Endothelial cell of umbilical vein (primary cell): Measurements from ENCODE around the gene LGALS3. TPM values are rescaled to one million over a fixed set of nuclear protein-coding genes. Genes with fewer than 3 reads are reported as not detected.

Source experiments
- BruUV-seq: library from RNA; stranded (reverse); fragments of 400-500 nt; replicated peaks from 2 replicates; lab custom pipeline; 2021; lab: Mats Ljungman, UMichigan
- CTCF ChIA-PET: fragments of 300-600, 350-600 bp; sonication (Branson Sonifier 250); formaldehyde crosslinking; loops from one replicate; lab custom pipeline; 2021; ENCODE audit warnings: antibody characterized with exemption, inconsistent platforms; lab: Charles Lee
- POLR2A ChIA-PET: fragments of 300-600, 350-600 bp; sonication (Branson Sonifier 250); formaldehyde crosslinking; loops from one replicate; lab custom pipeline; 2021; ENCODE audit warnings: antibody characterized with exemption, inconsistent platforms; lab: Charles Lee
- DNase-seq: peaks from one replicate; pipeline ENCODE4 v3.0.0-alpha.2; 2011; ENCODE audit warnings: low read depth, low spot score
- FAIRE-seq: peaks from 2 replicates; lab custom pipeline; 2011; peaks lifted over from hg19 to GRCh38; lab: Jason Lieb, UNC
- H2AFZ ChIP-seq: 2 replicates; pipeline ENCODE4 v1.6.0; 2012; ENCODE audit warnings: low read depth, low read length, control low read depth, inconsistent platforms
- H3K27ac ChIP-seq: 2 replicates; pipeline ENCODE4 v1.5.1; 2011; ENCODE audit warnings: low read depth, mild to moderate bottlenecking, control low read depth, low read length, moderate library complexity; ENCODE audit not compliant: insufficient read depth
- H3K27me3 ChIP-seq, 2 experiments: 2 replicates each; pipeline versions ENCODE4 v1.6.0 to v1.6.1; 2011; ENCODE audit warnings: low read length in 2 of 2, mixed read lengths in 1 of 2; ENCODE audit not compliant: control insufficient read depth in 2 of 2, insufficient read depth in 2 of 2
- H3K36me3 ChIP-seq, 2 experiments: 2 replicates in 1 of 2; 3 replicates in 1 of 2; pipeline ENCODE4 v1.5.1; 2011; ENCODE audit warnings: low read length in 2 of 2, mild to moderate bottlenecking in 1 of 2, moderate library complexity in 1 of 2; ENCODE audit not compliant: control insufficient read depth in 2 of 2, insufficient read depth in 2 of 2; ENCODE audit errors: extremely low read depth in 1 of 2
- H3K4me1 ChIP-seq: 3 replicates; pipeline ENCODE4 v1.5.1; 2011; ENCODE audit warnings: mild to moderate bottlenecking, low read length; ENCODE audit not compliant: control insufficient read depth, insufficient read depth; ENCODE audit errors: extremely low read depth
- H3K4me2 ChIP-seq: 2 replicates; pipeline ENCODE4 v1.6.1; 2011; ENCODE audit warnings: low read length, control low read depth, mixed read lengths; ENCODE audit not compliant: insufficient read depth
- H3K4me3 ChIP-seq, 3 experiments: fragments of 200-600 bp in 1 of 3; sonication (generic), shearing (Covaris generic) in 1 of 3; replicated peaks in 1 of 3; 2 replicates each; pipeline ENCODE4 v1.5.1; 2011 to 2016; ENCODE audit warnings: control low read depth in 3 of 3, low read length in 3 of 3, mild to moderate bottlenecking in 2 of 3, inconsistent platforms in 1 of 3, low read depth in 1 of 3, moderate library complexity in 1 of 3; ENCODE audit not compliant: insufficient read depth in 1 of 3
- H3K79me2 ChIP-seq: 2 replicates; pipeline ENCODE4 v1.6.0; 2012; ENCODE audit warnings: low read length, inconsistent platforms; ENCODE audit not compliant: control insufficient read depth, insufficient read depth
- H3K9ac ChIP-seq: replicated peaks from 2 replicates; pipeline ENCODE3; 2011; ENCODE audit warnings: low read length, control low read depth; ENCODE audit not compliant: insufficient read depth; ENCODE audit errors: extremely low read depth
- H3K9me1 ChIP-seq: replicated peaks from 3 replicates; pipeline ENCODE4 v1.6.0; 2011; ENCODE audit warnings: mild to moderate bottlenecking, low read length; ENCODE audit not compliant: control insufficient read depth, insufficient read depth; ENCODE audit errors: extremely low read depth
- H3K9me3 ChIP-seq: replicated peaks from 2 replicates; pipeline ENCODE4 v1.5.1; 2012; ENCODE audit warnings: low read length, inconsistent platforms; ENCODE audit not compliant: control insufficient read depth, insufficient read depth
- H4K20me1 ChIP-seq: replicated peaks from 2 replicates; pipeline ENCODE3; 2011; ENCODE audit warnings: mild to moderate bottlenecking, low read length; ENCODE audit not compliant: control insufficient read depth, insufficient read depth; ENCODE audit errors: extremely low read depth
- EZH2 ChIP-seq: IDR thresholded peaks from 2 replicates; pipeline ENCODE4 v1.6.1; 2012; ENCODE audit warnings: borderline replicate concordance, low read depth, mild to moderate bottlenecking, moderate library complexity, low read length, inconsistent platforms; ENCODE audit not compliant: severe bottlenecking
- FOS ChIP-seq: IDR thresholded peaks from 2 replicates; pipeline ENCODE4 v1.6.1; 2011; ENCODE audit warnings: mild to moderate bottlenecking, low read length, moderate library complexity, borderline replicate concordance; ENCODE audit not compliant: insufficient read depth
- GATA2 ChIP-seq: IDR thresholded peaks from 2 replicates; pipeline ENCODE4 v1.7.0; 2011; ENCODE audit warnings: low read depth, mild to moderate bottlenecking, moderate library complexity, mixed read lengths, low read length; ENCODE audit not compliant: insufficient read length, insufficient read depth
- JUN ChIP-seq: IDR thresholded peaks from 2 replicates; pipeline ENCODE4 v1.6.1; 2011; ENCODE audit warnings: borderline replicate concordance, low read depth; ENCODE audit not compliant: insufficient read length, insufficient read depth
- MYC ChIP-seq: IDR thresholded peaks from one replicate; pipeline ENCODE4 v1.6.1; 2011; ENCODE audit warnings: mild to moderate bottlenecking, low read depth, low read length
- POLR2A ChIP-seq: IDR thresholded peaks from 2 replicates; pipeline ENCODE4 v1.6.1; 2012; ENCODE audit warnings: low read depth, mild to moderate bottlenecking, control low read depth, low read length
- POLR2AphosphoS5 ChIP-seq: IDR thresholded peaks from 2 replicates; pipeline ENCODE4 v1.6.1; 2012; ENCODE audit warnings: low read depth, mild to moderate bottlenecking, control low read depth, low read length, moderate library complexity; ENCODE audit not compliant: insufficient read depth
- dilution Hi-C: fragments of 300-500 bp; cut with MboI; formaldehyde crosslinking; loops from one replicate; pipeline ENCODE4 v1.15.0; 2019; ENCODE audit warnings: low sequenced_read_pairs; ENCODE audit not compliant: extremely low pct_ligation_motif_present
- intact Hi-C: fragments of 100-400 bp; cut with micrococcal nuclease; formaldehyde crosslinking; loops from one replicate; pipeline ENCODE4 v1.10.0; 2022
- polyA plus RNA-seq, 4 experiments: library from polyadenylated mRNA; depleted of rRNA in 3 of 4; stranded (reverse) in 3 of 4; unstranded in 1 of 4; fragments of >200 nt; gene quantifications; 2 replicates each; pipeline versions ENCODE4 v1.2.1 to v1.2.3, GENCODE V29; 2011 to 2012; ENCODE audit warnings: missing spikeins in 1 of 4
- total RNA-seq: library from RNA; stranded (reverse); gene quantifications from 2 replicates; pipeline ENCODE4 v1.2.3, GENCODE V29; 2021
- TF ChIP-seq, protein P1 (sequence below): IDR thresholded peaks from 2 replicates; pipeline ENCODE4 v1.6.1; 2011; ENCODE audit not compliant: insufficient read depth, insufficient read length
- TF ChIP-seq, protein P2 (sequence below), 2 donors: IDR thresholded peaks; 1 replicate in 1 of 2; 2 replicates in 1 of 2; pipeline ENCODE4 v1.5.1; 2011; ENCODE audit warnings: low read length in 2 of 2, mild to moderate bottlenecking in 2 of 2, moderate library complexity in 2 of 2, control low read depth in 1 of 2, inconsistent platforms in 1 of 2, low read depth in 1 of 2; ENCODE audit not compliant: insufficient read depth in 1 of 2; ENCODE audit errors: extremely low read depth in 1 of 2

The LGALS3 gene
- total and polyA plus RNA-seq, 2 donors (not counting 3 experiments of a cell fraction or from before 2014, with no cell fraction given): 33.8 to 55.1 TPM

DNA sequence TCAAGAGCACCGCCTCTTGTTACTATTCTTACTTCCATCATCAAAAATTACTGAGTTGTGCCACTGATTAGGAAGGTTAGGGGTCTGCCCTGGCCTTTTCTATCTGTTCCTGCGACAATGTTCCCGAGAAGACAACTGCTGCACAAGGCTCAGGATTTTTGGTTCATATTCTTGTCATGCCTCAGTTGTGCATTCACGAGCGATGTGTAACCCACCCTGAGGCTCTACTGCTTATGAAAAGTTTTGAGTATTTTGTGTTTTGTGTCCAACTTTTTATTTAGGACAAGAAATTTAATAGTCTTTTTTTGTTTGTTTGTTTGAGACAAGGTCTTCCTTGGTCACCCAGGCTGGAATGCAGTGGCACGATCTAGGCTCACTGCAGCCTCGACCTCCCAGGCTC, 23.1 kb upstream of the LGALS3 start:
- no peak for DNase-seq
- Histone ChIP-seq H3K9ac (no peak overlapping the region), H3K79me2 (no peaks in the 10 kb centered on the region), H3K4me1 (peaks cover 39% of the 10 kb centered on the region), H3K9me3 (no peaks in the 10 kb centered on the region), H2AFZ (no peak overlapping the region), H3K27me3 (no peaks in the 10 kb centered on the region), H3K9me1 (no peaks in the 10 kb centered on the region), H3K36me3 (no peaks in the 10 kb centered on the region), H3K4me3 (no peak overlapping the region), H3K4me2 (no peak overlapping the region), H4K20me1 (no peaks in the 10 kb centered on the region), H3K27ac (no peak overlapping the region)
- TF ChIP-seq JUN (no peak), POLR2AphosphoS5 (no peak), FOS (no peak), MYC (no peak), EZH2 (no peak), GATA2 (no peak), POLR2A (no peak)
- TF ChIP-seq, protein P1, sequence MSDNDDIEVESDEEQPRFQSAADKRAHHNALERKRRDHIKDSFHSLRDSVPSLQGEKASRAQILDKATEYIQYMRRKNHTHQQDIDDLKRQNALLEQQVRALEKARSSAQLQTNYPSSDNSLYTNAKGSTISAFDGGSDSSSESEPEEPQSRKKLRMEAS: no peak
- TF ChIP-seq, protein P2, sequence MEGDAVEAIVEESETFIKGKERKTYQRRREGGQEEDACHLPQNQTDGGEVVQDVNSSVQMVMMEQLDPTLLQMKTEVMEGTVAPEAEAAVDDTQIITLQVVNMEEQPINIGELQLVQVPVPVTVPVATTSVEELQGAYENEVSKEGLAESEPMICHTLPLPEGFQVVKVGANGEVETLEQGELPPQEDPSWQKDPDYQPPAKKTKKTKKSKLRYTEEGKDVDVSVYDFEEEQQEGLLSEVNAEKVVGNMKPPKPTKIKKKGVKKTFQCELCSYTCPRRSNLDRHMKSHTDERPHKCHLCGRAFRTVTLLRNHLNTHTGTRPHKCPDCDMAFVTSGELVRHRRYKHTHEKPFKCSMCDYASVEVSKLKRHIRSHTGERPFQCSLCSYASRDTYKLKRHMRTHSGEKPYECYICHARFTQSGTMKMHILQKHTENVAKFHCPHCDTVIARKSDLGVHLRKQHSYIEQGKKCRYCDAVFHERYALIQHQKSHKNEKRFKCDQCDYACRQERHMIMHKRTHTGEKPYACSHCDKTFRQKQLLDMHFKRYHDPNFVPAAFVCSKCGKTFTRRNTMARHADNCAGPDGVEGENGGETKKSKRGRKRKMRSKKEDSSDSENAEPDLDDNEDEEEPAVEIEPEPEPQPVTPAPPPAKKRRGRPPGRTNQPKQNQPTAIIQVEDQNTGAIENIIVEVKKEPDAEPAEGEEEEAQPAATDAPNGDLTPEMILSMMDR (IDR thresholded peaks at IDR 0.05; ENCODE audit: extremely low read depth in 1 of 2, insufficient read depth in 1 of 2, low read depth in 1 of 2, low read length in 2 of 2): no peak
- no TSS peak for BruUV-seq
- ChIA-PET POLR2A (no interaction called here), CTCF (no interaction called here)
- FAIRE-seq: no peak
- intact Hi-C loops (no loop called here), dilution Hi-C loops (no loop called here)
